Raji (cell line): ENCODE measurements around the gene SYK.

ENCODE experiments used
- POLR2A ChIP-seq: IDR thresholded peaks from 2 replicates; pipeline ENCODE4 v1.6.1; 2011; ENCODE audit warnings: low read depth, low read length, control low read depth; ENCODE audit not compliant: insufficient read depth

The SYK gene

GRCh38 chr9:90815944-90816357 lies 14.3 kb downstream of the SYK start:
- no peak for TF ChIP-seq POLR2A

DNA sequence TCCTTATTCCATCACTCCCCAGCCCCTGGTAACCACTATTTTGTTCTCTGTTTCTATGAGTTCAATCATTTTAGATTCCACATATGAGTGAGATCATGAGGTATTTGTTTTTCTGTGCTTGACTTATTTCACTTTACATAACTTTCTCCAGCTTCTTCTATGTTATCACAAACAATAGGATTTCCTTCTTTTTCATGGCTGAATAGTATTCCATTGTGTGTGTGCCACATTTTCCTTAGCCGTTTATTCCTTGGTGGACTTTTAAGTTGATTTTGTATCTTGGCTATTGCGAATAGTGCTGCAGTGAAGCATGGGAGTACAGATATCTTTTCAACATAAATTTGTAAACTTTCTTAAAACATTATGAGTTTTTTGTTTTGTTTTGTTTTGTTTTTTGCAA lies 15.1 kb downstream of the SYK start:
- no peak for TF ChIP-seq POLR2A

- no peak for TF ChIP-seq POLR2A
Observed at GRCh38 chr9:90818279-90818678, 16.7 kb downstream of the SYK start.

DNA sequence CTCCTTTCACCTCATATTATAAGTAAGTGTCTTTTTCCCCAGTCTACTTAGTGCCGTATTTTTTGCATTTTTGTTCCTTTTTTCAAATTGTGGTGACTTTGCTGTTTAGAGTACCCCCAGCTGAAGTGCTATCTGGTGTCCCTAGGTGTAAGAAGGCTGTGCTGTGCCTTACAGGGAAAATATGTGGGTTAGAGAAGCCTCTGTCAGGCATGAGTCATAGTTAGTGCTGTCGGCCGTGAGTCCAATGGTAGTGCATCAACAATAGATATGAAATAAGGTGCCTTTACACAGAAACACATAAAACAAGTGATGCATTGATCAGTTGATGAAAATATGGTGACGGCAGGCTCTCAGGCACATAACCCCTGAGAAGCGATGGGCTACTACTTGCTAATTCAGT lies 20.1 kb downstream of the SYK start:
- no peak for TF ChIP-seq POLR2A

DNA sequence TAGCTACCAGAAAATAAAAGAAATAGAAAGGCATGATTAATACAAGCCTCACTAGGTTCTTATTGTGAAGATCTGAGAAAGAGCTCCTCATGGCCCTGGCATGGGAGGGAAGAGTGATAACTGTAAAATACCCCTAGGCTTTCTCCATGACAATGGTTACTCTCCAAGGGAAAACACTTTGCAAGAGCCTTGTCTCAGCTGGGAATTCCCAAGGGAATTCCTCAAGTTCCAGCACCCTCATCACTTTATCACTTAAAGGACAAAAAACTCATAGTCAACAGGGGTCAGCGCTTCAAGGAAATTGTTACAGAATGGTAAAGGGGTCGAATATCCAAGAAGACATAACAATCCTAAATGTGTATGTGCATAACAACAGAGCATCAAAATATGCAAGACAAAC lies 21.2 kb downstream of the SYK start:
- no peak for TF ChIP-seq POLR2A

GRCh38 chr9:90825586-90825985 lies 24.0 kb downstream of the SYK start:
- TF ChIP-seq POLR2A, result no peak

GRCh38 chr9:90826326-90827020 lies 24.9 kb downstream of the SYK start:
- no peak for TF ChIP-seq POLR2A

DNA sequence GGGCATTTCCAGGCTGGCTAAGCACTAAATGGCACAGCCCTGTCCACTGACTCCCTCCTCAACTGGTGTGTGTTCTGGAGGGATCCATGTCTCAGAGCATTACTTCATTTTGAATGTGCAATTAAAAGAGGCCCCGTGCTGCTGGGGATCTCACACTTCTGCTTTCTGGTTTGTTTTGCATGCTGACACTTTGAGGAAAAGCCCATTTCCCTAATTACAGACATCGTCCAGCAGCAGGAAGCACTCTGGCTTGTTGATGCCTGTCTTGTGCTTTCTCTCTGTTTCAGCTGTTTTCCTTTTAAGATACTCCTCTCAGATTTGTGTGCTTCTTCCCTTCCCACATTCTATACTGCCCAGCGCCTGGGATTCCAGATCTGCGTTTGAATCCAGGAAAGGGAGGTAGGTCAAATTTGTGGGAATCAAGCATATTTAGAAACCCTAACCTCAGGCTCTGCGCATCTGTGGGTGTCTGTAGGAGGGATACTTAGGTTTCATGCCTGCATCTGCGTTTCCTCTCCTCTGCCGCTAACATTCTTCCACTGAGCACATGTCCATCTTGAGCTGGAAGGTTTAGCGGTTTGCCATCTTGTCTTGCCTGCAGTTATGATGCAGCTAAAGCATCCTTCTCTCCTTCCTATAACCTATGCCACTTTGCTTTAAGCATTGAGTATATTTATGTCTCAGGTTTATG lies 25.7 kb downstream of the SYK start:
- peak; percentile 50; the same call in 1 of the 2 replicates for TF ChIP-seq POLR2A

GRCh38 chr9:90830051-90830450 lies 28.4 kb downstream of the SYK start:
- no peak for TF ChIP-seq POLR2A

DNA sequence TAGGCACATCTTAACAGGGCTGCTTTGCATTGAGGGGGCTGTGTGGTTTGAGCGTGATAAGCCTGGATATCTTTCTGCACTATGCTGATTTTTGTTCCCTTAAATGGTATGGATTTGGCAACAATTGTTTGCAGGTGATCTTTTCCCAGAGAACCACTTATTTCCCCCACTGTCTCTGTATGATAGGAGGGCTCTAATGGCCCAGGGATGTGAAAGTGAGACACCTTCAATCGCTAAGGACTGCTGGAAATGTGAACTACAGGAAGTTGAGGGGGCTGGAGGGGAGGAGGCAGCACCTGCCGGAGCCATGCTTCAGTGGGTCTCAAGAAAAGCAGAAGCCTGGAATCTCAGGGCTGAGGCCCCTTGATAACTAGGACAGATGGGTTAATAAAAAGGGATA lies 29.4 kb downstream of the SYK start:
- 0 out of 2 replicates have a peak, but pooled peaks have one; percentile 16 for TF ChIP-seq POLR2A

- no peak for TF ChIP-seq POLR2A
Observed at GRCh38 chr9:90832261-90832660, 30.6 kb downstream of the SYK start.

GRCh38 chr9:90834828-90835595 lies 33.4 kb downstream of the SYK start:
- no peak for TF ChIP-seq POLR2A

- no peak for TF ChIP-seq POLR2A
Observed at GRCh38 chr9:90836411-90837080, 34.9 kb downstream of the SYK start.

DNA sequence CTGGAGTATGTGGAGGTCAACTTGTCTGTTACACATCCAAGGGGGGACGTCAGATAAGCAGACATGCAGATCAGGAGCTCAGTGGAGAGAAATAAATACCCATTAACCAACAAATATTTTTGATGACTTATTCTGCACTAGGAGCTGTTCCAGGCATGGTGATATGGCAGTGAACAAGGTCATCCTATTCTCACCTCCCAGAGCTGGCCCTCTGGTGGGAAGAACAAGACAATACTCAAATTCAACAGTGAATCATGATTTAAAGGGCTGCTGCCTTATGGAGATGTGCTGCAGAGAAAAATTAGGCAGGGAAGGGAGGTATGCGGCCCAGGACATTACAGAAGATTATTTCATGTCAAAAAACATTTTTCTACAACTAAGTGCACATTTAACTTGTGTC lies 36.5 kb downstream of the SYK start:
- TF ChIP-seq POLR2A, result no peak

- no peak for TF ChIP-seq POLR2A
Observed at GRCh38 chr9:90838581-90839154, 37.0 kb downstream of the SYK start.
